HS-5 (cell line): ENCODE measurements around the gene KCNMA1.
"Not testable (repeated sequence)": the region's sequence is repeated elsewhere in the genome, so short reads cannot be mapped to it uniquely, and the experiment has no call there.

ENCODE experiments used
- DNase-seq: peaks from one replicate; pipeline ENCODE4 v3.0.0-alpha.2; 2012; ENCODE audit warnings: low read depth

Gene KCNMA1

GRCh38 chr10:77531441-77532001, 106.1 kb downstream of the KCNMA1 start:
- peak; percentile 75 for DNase-seq

GRCh38 chr10:77530011-77530410, 107.6 kb downstream of the KCNMA1 start:
- no peak for DNase-seq

- no peak for DNase-seq
Measured at GRCh38 chr10:77529050-77529576, 108.5 kb downstream of the KCNMA1 start.

- DNase-seq, result no peak
Measured at GRCh38 chr10:77527839-77528238, 109.8 kb downstream of the KCNMA1 start.

- no peak for DNase-seq
Measured at GRCh38 chr10:77526868-77527617, 110.6 kb downstream of the KCNMA1 start.

GRCh38 chr10:77524281-77524711, 113.3 kb downstream of the KCNMA1 start:
- peak; percentile 82 for DNase-seq

- DNase-seq, result no peak
Measured at GRCh38 chr10:77522268-77522809, 115.3 kb downstream of the KCNMA1 start.

GRCh38 chr10:77520995-77521394, 116.6 kb downstream of the KCNMA1 start:
- DNase-seq, result no peak

- DNase-seq, result no peak
Measured at GRCh38 chr10:77520290-77520689, 117.3 kb downstream of the KCNMA1 start.

- not testable (repeated sequence) for DNase-seq
Measured at GRCh38 chr10:77519791-77520190, 117.8 kb downstream of the KCNMA1 start.

GRCh38 chr10:77518910-77519274, 118.7 kb downstream of the KCNMA1 start:
- no peak for DNase-seq

- DNase-seq, result no peak
Measured at GRCh38 chr10:77518241-77518909, 119.2 kb downstream of the KCNMA1 start.

- no peak for DNase-seq
Measured at GRCh38 chr10:77516575-77516974, 121.0 kb downstream of the KCNMA1 start.

- DNase-seq, result no peak
Measured at GRCh38 chr10:77514870-77515269, 122.7 kb downstream of the KCNMA1 start.

GRCh38 chr10:77513781-77514331, 123.8 kb downstream of the KCNMA1 start:
- DNase-seq, result peak; percentile 72

- no peak for DNase-seq
Measured at GRCh38 chr10:77513220-77513619, 124.4 kb downstream of the KCNMA1 start.

- no peak for DNase-seq
Measured at GRCh38 chr10:77512219-77512578, 125.4 kb downstream of the KCNMA1 start.

- no peak for DNase-seq
Measured at GRCh38 chr10:77511498-77512218, 126.0 kb downstream of the KCNMA1 start.

GRCh38 chr10:77510695-77511094, 126.9 kb downstream of the KCNMA1 start:
- no peak for DNase-seq

GRCh38 chr10:77510294-77510693, 127.3 kb downstream of the KCNMA1 start:
- no peak for DNase-seq

- DNase-seq, result no peak
Measured at GRCh38 chr10:77509391-77509790, 128.2 kb downstream of the KCNMA1 start.
